Progenitor cell of endocrine pancreas (in vitro differentiated cells): ENCODE data around the gene RPAIN. TPM values are rescaled to one million over a fixed set of nuclear protein-coding genes. Genes with fewer than 3 reads are reported as not detected.

Experiments used
- DNase-seq: peaks from one replicate; pipeline ENCODE4 v3.0.0; 2021; ENCODE audit warnings: low spot score; ENCODE audit not compliant: unreplicated experiment
- H3K27ac Mint-ChIP-seq: 2 replicates; pipeline ENCODE4 v1.8.0; 2021; ENCODE audit warnings: mild to moderate bottlenecking, moderate library complexity, mixed read lengths
- H3K27me3 Mint-ChIP-seq: 2 replicates; pipeline ENCODE4 v1.8.0; 2021; ENCODE audit warnings: mixed read lengths
- H3K36me3 Mint-ChIP-seq: 2 replicates; pipeline ENCODE4 v1.8.0; 2022; ENCODE audit warnings: mixed read lengths; ENCODE audit not compliant: insufficient read depth
- H3K4me1 Mint-ChIP-seq: 2 replicates; pipeline ENCODE4 v1.8.0; 2021; ENCODE audit warnings: low read depth, mixed read lengths
- H3K4me3 Mint-ChIP-seq: 2 replicates; pipeline ENCODE4 v1.8.0; 2021; ENCODE audit warnings: low read depth, mild to moderate bottlenecking, moderate library complexity, mixed read lengths
- H3K9me3 Mint-ChIP-seq: 2 replicates; pipeline ENCODE4 v1.8.0; 2021; ENCODE audit warnings: low read depth, mixed read lengths
- CTCF ChIP-seq: fragments of 200-600 bp; sonication (generic); IDR thresholded peaks from one replicate; pipeline ENCODE4 v1.5.0; 2021; ENCODE audit warnings: antibody characterized with exemption, mild to moderate bottlenecking; ENCODE audit not compliant: unreplicated experiment
- total RNA-seq: library from RNA; stranded (reverse); gene quantifications from 2 replicates; pipeline ENCODE4 v1.2.1, GENCODE V29; 2021

Gene RPAIN
- total RNA-seq, 1 donor from 2014 or later = 115 TPM

- peaks cover 11% of the 10 kb centered on the region for H3K4me1 Mint-ChIP-seq
- H3K36me3 Mint-ChIP-seq = peaks cover 12% of the 10 kb centered on the region
- H3K9me3 Mint-ChIP-seq = no peaks in the 10 kb centered on the region
- peak overlapping the region; percentile 89 for H3K27ac Mint-ChIP-seq
- DNase-seq = no peak
- H3K27me3 Mint-ChIP-seq = no peaks in the 10 kb centered on the region
- H3K4me3 Mint-ChIP-seq = peak overlapping the region; percentile 85
- no peak for TF ChIP-seq CTCF
These were observed 17.8 kb downstream of the RPAIN start for GRCh38 chr17:5437721-5438317.

- peaks cover 9% of the 10 kb centered on the region for H3K36me3 Mint-ChIP-seq
- TF ChIP-seq CTCF = peak; percentile 100
- peak within 1 kb of the TSS; percentile 89 for H3K27ac Mint-ChIP-seq
- H3K4me3 Mint-ChIP-seq = peak within 1 kb of the TSS; percentile 85
- H3K4me1 Mint-ChIP-seq = peaks cover 11% of the 10 kb centered on the region
- no peaks in the 10 kb centered on the region for H3K27me3 Mint-ChIP-seq
- H3K9me3 Mint-ChIP-seq = no peaks in the 10 kb centered on the region
- DNase-seq = peak; percentile 95
These were observed 18.9 kb downstream of the RPAIN start, which contains the start of gene C1QBP for GRCh38 chr17:5438716-5439445. C1QBP (minus strand) TSS chr17:5439155; CDS start chr17:5439073, 82 bp downstream.

- peak overlapping the region; percentile 74 for H3K27ac Mint-ChIP-seq
- peaks cover 11% of the 10 kb centered on the region for H3K36me3 Mint-ChIP-seq
- H3K27me3 Mint-ChIP-seq = no peaks in the 10 kb centered on the region
- peaks cover 11% of the 10 kb centered on the region for H3K4me1 Mint-ChIP-seq
- H3K4me3 Mint-ChIP-seq = peak overlapping the region; percentile 85
- no peaks in the 10 kb centered on the region for H3K9me3 Mint-ChIP-seq
- TF ChIP-seq CTCF = no peak
- no peak for DNase-seq
These were observed 19.4 kb downstream of the RPAIN start for GRCh38 chr17:5439446-5439764.

GRCh38 chr17:5443728-5444127 lies 23.7 kb downstream of the RPAIN start:
- TF ChIP-seq CTCF = no peak
- H3K27me3 Mint-ChIP-seq = no peaks in the 10 kb centered on the region
- H3K27ac Mint-ChIP-seq = no peak overlapping the region
- no peaks in the 10 kb centered on the region for H3K4me1 Mint-ChIP-seq
- H3K9me3 Mint-ChIP-seq = no peaks in the 10 kb centered on the region
- no peak overlapping the region for H3K4me3 Mint-ChIP-seq
- DNase-seq = no peak
- H3K36me3 Mint-ChIP-seq = peaks cover 7% of the 10 kb centered on the region

- H3K27ac Mint-ChIP-seq = no peak overlapping the region
- no peak for DNase-seq
- no peaks in the 10 kb centered on the region for H3K4me1 Mint-ChIP-seq
- no peaks in the 10 kb centered on the region for H3K9me3 Mint-ChIP-seq
- peaks cover 7% of the 10 kb centered on the region for H3K36me3 Mint-ChIP-seq
- no peak overlapping the region for H3K4me3 Mint-ChIP-seq
- H3K27me3 Mint-ChIP-seq = no peaks in the 10 kb centered on the region
- no peak for TF ChIP-seq CTCF
These were observed 24.2 kb downstream of the RPAIN start for GRCh38 chr17:5444209-5444608.
